HepG2 (cell line): ENCODE data around the gene FOXK2. TPM values are rescaled to one million over a fixed set of nuclear protein-coding genes. Genes with fewer than 3 reads are reported as not detected.

Experiments
- ATAC-seq: fragments of 200-7000 bp; cut with Tn5 transposase; 3 replicates; pipeline ENCODE4 v1.9.1; 2020; ENCODE audit warnings: mild to moderate bottlenecking, moderate library complexity
- BruUV-seq: library from RNA; stranded (reverse); fragments of 400-500 nt; replicated peaks from 2 replicates; lab custom pipeline; 2021; lab: Mats Ljungman, UMichigan
- CTCF ChIA-PET: fragments of 300-600 bp; formaldehyde crosslinking; extraction: SDS; loops from one replicate; lab custom pipeline; 2021; ENCODE audit warnings: low total read pairs, inconsistent platforms, low intra/inter-chr PET ratio; lab: Yijun Ruan, JAX
- POLR2A ChIA-PET: fragments of 350-600 bp; sonication (Branson Sonifier 250); formaldehyde crosslinking; loops from one replicate; lab custom pipeline; 2020; ENCODE audit warnings: antibody characterized with exemption, inconsistent platforms; lab: Yijun Ruan, JAX
- DNase-seq: peaks from one replicate; pipeline ENCODE4 v3.0.0-alpha.2; 2015; ENCODE audit warnings: low spot score
- FAIRE-seq: peaks from 3 replicates; lab custom pipeline; 2011; peaks lifted over from hg19 to GRCh38; lab: Jason Lieb, UNC
- H2AFZ ChIP-seq: one replicate; pipeline ENCODE4 v1.6.1; 2011; ENCODE audit warnings: low read length, inconsistent platforms
- H3K27ac ChIP-seq: fragments of 300-600 bp; 3 replicates; pipeline ENCODE4 v1.8.0; 2011; ENCODE audit warnings: mixed run types, mild to moderate bottlenecking, mixed read lengths, low read length, inconsistent platforms; ENCODE audit not compliant: insufficient read depth; ENCODE audit errors: extremely low read length
- H3K27me3 ChIP-seq, 2 experiments: fragments of 200-600 bp in 1 of 2; 2 replicates in 1 of 2; 3 replicates in 1 of 2; pipeline versions ENCODE4 v1.6.0 to v1.8.0; 2011; ENCODE audit warnings: low read length in 2 of 2, mild to moderate bottlenecking in 2 of 2, moderate library complexity in 2 of 2, inconsistent platforms in 1 of 2; ENCODE audit not compliant: insufficient read depth in 2 of 2, control insufficient read depth in 1 of 2
- H3K36me3 ChIP-seq, 2 experiments: fragments of 200-600 bp in 1 of 2; replicated peaks in 1 of 2; 2 replicates in 1 of 2; 3 replicates in 1 of 2; pipeline versions ENCODE4 v1.5.1 to v1.8.0; 2011; ENCODE audit warnings: low read length in 2 of 2, inconsistent platforms in 1 of 2; ENCODE audit not compliant: insufficient read depth in 2 of 2, control insufficient read depth in 1 of 2
- H3K4me1 ChIP-seq: 2 replicates; pipeline ENCODE4 v1.5.1; 2012; ENCODE audit warnings: low read length, inconsistent platforms; ENCODE audit not compliant: insufficient read depth
- H3K4me2 ChIP-seq: 2 replicates; pipeline ENCODE4 v1.6.0; 2011; ENCODE audit warnings: low read depth, low read length, inconsistent platforms
- H3K4me3 ChIP-seq, 3 experiments: fragments of 200-600 bp in 1 of 3; sonication (generic), shearing (Covaris generic) in 1 of 3; replicated peaks in 1 of 3; 2 replicates each; pipeline ENCODE4 v1.5.1; 2011 to 2016; ENCODE audit warnings: low read length in 3 of 3, inconsistent platforms in 2 of 3, low read depth in 2 of 3, mild to moderate bottlenecking in 2 of 3, control low read depth in 1 of 3, mixed read lengths in 1 of 3; ENCODE audit not compliant: insufficient read depth in 1 of 3
- H3K79me2 ChIP-seq: one replicate; pipeline ENCODE4 v1.6.1; 2011; ENCODE audit warnings: low read length, inconsistent platforms; ENCODE audit not compliant: insufficient read depth
- H3K9ac ChIP-seq: 2 replicates; pipeline ENCODE4 v1.6.0; 2011; ENCODE audit warnings: mild to moderate bottlenecking, low read depth, low read length, inconsistent platforms; ENCODE audit not compliant: insufficient read depth
- H3K9me3 ChIP-seq: 2 replicates; pipeline ENCODE4 v1.5.1; 2012; ENCODE audit warnings: mild to moderate bottlenecking, low read length
- H4K20me1 ChIP-seq: 2 replicates; pipeline ENCODE4 v1.6.0; 2011; ENCODE audit warnings: inconsistent platforms, mild to moderate bottlenecking, low read length, moderate library complexity; ENCODE audit not compliant: insufficient read depth
- ASH2L ChIP-seq: fragments of 300-600, 200-600 bp; sonication (generic); IDR thresholded peaks from 2 replicates; pipeline ENCODE4 v1.7.0; 2017; ENCODE audit warnings: low read depth, mild to moderate bottlenecking, moderate library complexity, mixed read lengths, low read length; ENCODE audit not compliant: insufficient read length
- CAMTA2 ChIP-seq: sonication (generic); formaldehyde crosslinking; IDR thresholded peaks from 2 replicates; pipeline ENCODE4 v1.4.0; 2020; ENCODE audit warnings: mild to moderate bottlenecking, missing genetic modification reagents, borderline replicate concordance
- DRAP1 ChIP-seq: IDR thresholded peaks from 2 replicates; pipeline ENCODE4 v1.6.1; 2016; ENCODE audit warnings: missing genetic modification reagents, missing compliant biosample characterization
- FOXA3 ChIP-seq: IDR thresholded peaks from 2 replicates; pipeline ENCODE4 v1.6.1; 2016; ENCODE audit warnings: missing genetic modification reagents, missing compliant biosample characterization
- FOXC1 ChIP-seq: sonication (generic); formaldehyde crosslinking; IDR thresholded peaks from 2 replicates; pipeline ENCODE4 v1.8.0; 2022; ENCODE audit warnings: mild to moderate bottlenecking, missing genetic modification reagents, borderline replicate concordance
- HDAC2 ChIP-seq: sonication (generic); formaldehyde crosslinking; IDR thresholded peaks from 2 replicates; pipeline ENCODE4 v1.4.0; 2020; ENCODE audit warnings: missing genetic modification reagents
- SNAI1 ChIP-seq: sonication (generic); formaldehyde crosslinking; IDR thresholded peaks from 2 replicates; pipeline ENCODE4 v1.5.0; 2020; ENCODE audit warnings: mild to moderate bottlenecking, missing genetic modification reagents, borderline replicate concordance
- SYNCRIP ChIP-seq: fragments of 200-400 bp; formaldehyde crosslinking; IDR thresholded peaks from 2 replicates; pipeline ENCODE4 v1.6.1; 2018; ENCODE audit warnings: mild to moderate bottlenecking, low read depth, low read length; ENCODE audit not compliant: insufficient read depth
- ZBTB8A ChIP-seq: sonication (generic); formaldehyde crosslinking; IDR thresholded peaks from 2 replicates; pipeline ENCODE4 v1.4.0; 2020; ENCODE audit warnings: mild to moderate bottlenecking, low read depth, missing genetic modification reagents, borderline replicate concordance
- ZFP37 ChIP-seq: sonication (generic); formaldehyde crosslinking; IDR thresholded peaks from 2 replicates; pipeline ENCODE4 v1.4.0; 2020; ENCODE audit warnings: missing genetic modification reagents, borderline replicate concordance
- ZMYM3 ChIP-seq: sonication (generic); formaldehyde crosslinking; IDR thresholded peaks from 2 replicates; pipeline ENCODE4 v1.5.1; 2020; ENCODE audit warnings: mild to moderate bottlenecking, missing genetic modification reagents
- ZNF205 ChIP-seq: IDR thresholded peaks from 2 replicates; pipeline ENCODE4 v1.6.1; 2018; ENCODE audit warnings: missing biosample characterization, missing genetic modification reagents
- ZNF724P ChIP-seq: sonication (generic); formaldehyde crosslinking; IDR thresholded peaks from 2 replicates; pipeline ENCODE4 v1.8.0; 2022; ENCODE audit warnings: missing genetic modification reagents, borderline replicate concordance
- ZNF773 ChIP-seq: sonication (generic); formaldehyde crosslinking; IDR thresholded peaks from 2 replicates; pipeline ENCODE4 v1.4.0; 2020; ENCODE audit warnings: missing genetic modification reagents, borderline replicate concordance
- ZNF776 ChIP-seq: sonication (generic); formaldehyde crosslinking; IDR thresholded peaks from 2 replicates; pipeline ENCODE4 v1.4.0; 2020; ENCODE audit warnings: mild to moderate bottlenecking, missing genetic modification reagents
- WGBS: methylation state at CpG from one replicate; pipeline ENCODE4 v1.1.6; 2017; ENCODE audit warnings: low lambda C conversion rate; 5-methylcytosine and 5-hydroxymethylcytosine counted together
- in situ Hi-C: cut with HindIII; loops from 2 replicates; pipeline ENCODE4 v1.10.0; 2017; ENCODE audit warnings: low pct_unique_long_range_greater_than_20kb; ENCODE audit not compliant: extremely low pct_ligation_motif_present
- intact Hi-C: fragments of 100-400 bp; cut with micrococcal nuclease; formaldehyde crosslinking; loops from one replicate; pipeline ENCODE4 v1.10.0; 2022; ENCODE audit not compliant: unreplicated experiment
- polyA plus RNA-seq, 8 experiments: library from polyadenylated mRNA; depleted of rRNA in 3 of 8; stranded (reverse) in 7 of 8; unstranded in 1 of 8; fragments of >200 nt; fragmentation: Illumina TruSeq in 4 of 8; extraction: Trizol in 4 of 8; gene quantifications; 2 replicates each; pipeline versions ENCODE4 v1.2.1 to v1.2.3, GENCODE V29; 2011 to 2016; ENCODE audit warnings: low read depth in 4 of 8, missing spikeins in 1 of 8, mixed read lengths in 1 of 8; ENCODE audit not compliant: insufficient read depth in 1 of 8
- total RNA-seq, 5 experiments: library from RNA; depleted of rRNA; stranded (reverse); fragments of >200 nt; fragmentation: Illumina TruSeq; extraction: Trizol; gene quantifications; 2 replicates each; pipeline ENCODE4 v1.2.3, GENCODE V29; 2016; ENCODE audit warnings: low read depth in 1 of 5
- TF ChIP-seq, protein P1 (sequence below): IDR thresholded peaks from 2 replicates; pipeline ENCODE4 v1.6.1; 2016; ENCODE audit warnings: mild to moderate bottlenecking
- TF ChIP-seq, protein P2 (sequence below): IDR thresholded peaks from 2 replicates; pipeline ENCODE4 v1.6.1; 2016; ENCODE audit warnings: mild to moderate bottlenecking, missing biosample characterization, missing genetic modification reagents
- TF ChIP-seq, protein P3 (sequence below): sonication (generic); formaldehyde crosslinking; IDR thresholded peaks from 2 replicates; pipeline ENCODE4 v1.4.0; 2020; ENCODE audit warnings: missing genetic modification reagents, mild to moderate bottlenecking, borderline replicate concordance

FOXK2 gene
- total and polyA plus RNA-seq, 2 of the 13 experiments (the other 11 are each of a cell fraction or from before 2014, with no cell fraction given), result 67.1 to 67.2 TPM

- TF ChIP-seq, protein P1, sequence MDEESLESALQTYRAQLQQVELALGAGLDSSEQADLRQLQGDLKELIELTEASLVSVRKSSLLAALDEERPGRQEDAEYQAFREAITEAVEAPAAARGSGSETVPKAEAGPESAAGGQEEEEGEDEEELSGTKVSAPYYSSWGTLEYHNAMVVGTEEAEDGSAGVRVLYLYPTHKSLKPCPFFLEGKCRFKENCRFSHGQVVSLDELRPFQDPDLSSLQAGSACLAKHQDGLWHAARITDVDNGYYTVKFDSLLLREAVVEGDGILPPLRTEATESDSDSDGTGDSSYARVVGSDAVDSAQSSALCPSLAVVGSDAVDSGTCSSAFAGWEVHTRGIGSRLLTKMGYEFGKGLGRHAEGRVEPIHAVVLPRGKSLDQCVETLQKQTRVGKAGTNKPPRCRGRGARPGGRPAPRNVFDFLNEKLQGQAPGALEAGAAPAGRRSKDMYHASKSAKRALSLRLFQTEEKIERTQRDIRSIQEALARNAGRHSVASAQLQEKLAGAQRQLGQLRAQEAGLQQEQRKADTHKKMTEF, result 0 out of 2 replicates have a peak, but pooled peaks have one; percentile 9
- TF ChIP-seq FOXC1 (no peak), DRAP1 (CRISPR knock-in tag) (no peak)
Measured at GRCh38 chr17:82560252-82560642, 40.7 kb downstream of the FOXK2 start (continued).

DNA sequence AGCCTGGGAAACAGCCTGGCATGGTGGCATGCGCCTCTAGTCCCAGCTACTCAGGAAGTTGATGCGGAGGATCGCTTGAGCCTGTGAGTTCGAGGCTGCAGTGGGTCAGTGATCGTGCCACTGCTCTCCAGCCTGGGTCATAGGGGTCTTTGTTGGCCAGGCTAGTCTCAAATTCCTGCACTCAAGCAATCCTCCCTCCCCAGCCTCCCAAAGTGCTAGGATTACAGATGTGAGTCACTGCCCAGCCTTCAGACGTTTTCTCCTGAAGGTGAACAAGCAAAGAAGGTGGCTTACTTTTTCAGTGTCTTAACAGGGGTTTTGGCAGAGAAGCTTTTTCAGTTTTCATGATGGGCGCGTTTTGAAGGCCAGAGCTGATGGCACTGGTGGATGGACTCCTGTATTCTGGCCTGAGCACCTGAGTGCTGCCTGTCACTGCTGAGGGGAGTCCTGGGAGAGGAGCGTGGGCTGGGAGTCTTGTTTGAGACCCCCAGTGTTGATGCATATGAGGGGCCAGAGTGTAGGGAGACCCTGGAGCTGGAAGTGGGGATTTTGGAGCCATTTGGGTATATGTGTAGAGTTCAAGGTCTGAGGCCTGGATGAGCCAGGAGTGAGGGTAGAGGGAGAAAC lies 41.4 kb downstream of the FOXK2 start:
- Histone ChIP-seq H4K20me1 (peaks cover 58% of the 10 kb centered on the region), H3K36me3 (peaks cover 7 to 17% of the 10 kb centered on the region in 2 experiments; a peak in 4 of 5 replicates), H3K4me1 (peaks cover 85% of the 10 kb centered on the region), H3K4me3 (peak overlapping the region in 2 of 3 experiments; percentile 25 to 64; a peak in 5 of 6 replicates), H3K4me2 (peak overlapping the region; percentile 87), H3K27me3 (no peaks in the 10 kb centered on the region), H3K79me2 (peaks cover 87% of the 10 kb centered on the region), H3K27ac (peak overlapping the region; percentile 75), H2AFZ (no peak overlapping the region), H3K9ac (peak overlapping the region; percentile 56), H3K9me3 (no peaks in the 10 kb centered on the region)
- 62% methylated on average over 9 of the region's 9 CpGs for WGBS
- BruUV-seq, result no TSS peak
- ChIA-PET POLR2A (interaction anchor here (0.8 to 3.4 kb wide), 4 partner anchors 8 to 103 kb away, joined by 3 to 12 read pairs (median 6); no protein-coding TSS in a partner anchor), CTCF (no interaction called here)
- intact Hi-C loops, result no loop called here
- ATAC-seq (peak; percentile 61), FAIRE-seq (no peak), DNase-seq (no peak)
- in situ Hi-C loops, result no loop called here
- TF ChIP-seq ZNF724P (CRISPR knock-in tag) (no peak), ZMYM3 (no peak), ASH2L (no peak), SNAI1 (CRISPR knock-in tag) (no peak), CAMTA2 (CRISPR knock-in tag) (no peak), ZNF776 (CRISPR knock-in tag) (no peak), SYNCRIP (no peak), HDAC2 (CRISPR knock-in tag) (no peak), FOXA3 (CRISPR knock-in tag) (no peak), ZNF205 (CRISPR knock-in tag) (no peak), ZNF773 (CRISPR knock-in tag) (no peak), ZFP37 (CRISPR knock-in tag) (no peak), ZBTB8A (CRISPR knock-in tag) (no peak)
- TF ChIP-seq, protein P2, sequence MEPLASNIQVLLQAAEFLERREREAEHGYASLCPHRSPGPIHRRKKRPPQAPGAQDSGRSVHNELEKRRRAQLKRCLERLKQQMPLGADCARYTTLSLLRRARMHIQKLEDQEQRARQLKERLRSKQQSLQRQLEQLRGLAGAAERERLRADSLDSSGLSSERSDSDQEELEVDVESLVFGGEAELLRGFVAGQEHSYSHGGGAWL (CRISPR knock-in tag), result no peak
- TF ChIP-seq, protein P3, sequence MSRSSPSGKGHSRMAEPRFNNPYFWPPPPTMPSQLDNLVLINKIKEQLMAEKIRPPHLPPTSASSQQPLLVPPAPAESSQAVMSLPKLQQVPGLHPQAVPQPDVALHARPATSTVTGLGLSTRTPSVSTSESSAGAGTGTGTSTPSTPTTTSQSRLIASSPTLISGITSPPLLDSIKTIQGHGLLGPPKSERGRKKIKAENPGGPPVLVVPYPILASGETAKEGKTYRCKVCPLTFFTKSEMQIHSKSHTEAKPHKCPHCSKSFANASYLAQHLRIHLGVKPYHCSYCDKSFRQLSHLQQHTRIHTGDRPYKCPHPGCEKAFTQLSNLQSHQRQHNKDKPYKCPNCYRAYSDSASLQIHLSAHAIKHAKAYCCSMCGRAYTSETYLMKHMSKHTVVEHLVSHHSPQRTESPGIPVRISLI (CRISPR knock-in tag), result no peak
